Tibial nerve (tissue), 4 donors: ENCODE measurements around the gene CCDC110.

Experiments
- CTCF ChIP-seq, 5 experiments: fragments of 200-600 bp in 3 of 5; fragments of 450-650 bp in 2 of 5; sonication (generic) in 3 of 5; IDR thresholded peaks; one replicate each; pipeline ENCODE4 v1.5.1; 2016 to 2019; ENCODE audit warnings: antibody characterized with exemption in 5 of 5, mild to moderate bottlenecking in 3 of 5, moderate library complexity in 2 of 5
- EP300 ChIP-seq, 2 donors: sonication (generic); formaldehyde crosslinking; IDR thresholded peaks; one replicate each; pipeline ENCODE4 v1.6.1; 2017; ENCODE audit warnings: antibody characterized with exemption in 2 of 2, mild to moderate bottlenecking in 1 of 2
- POLR2A ChIP-seq, 2 donors: fragments of 450-650 bp; IDR thresholded peaks; one replicate each; pipeline ENCODE4 v1.6.1; 2017; ENCODE audit warnings: antibody characterized with exemption in 2 of 2, mild to moderate bottlenecking in 2 of 2, moderate library complexity in 2 of 2

DNA sequence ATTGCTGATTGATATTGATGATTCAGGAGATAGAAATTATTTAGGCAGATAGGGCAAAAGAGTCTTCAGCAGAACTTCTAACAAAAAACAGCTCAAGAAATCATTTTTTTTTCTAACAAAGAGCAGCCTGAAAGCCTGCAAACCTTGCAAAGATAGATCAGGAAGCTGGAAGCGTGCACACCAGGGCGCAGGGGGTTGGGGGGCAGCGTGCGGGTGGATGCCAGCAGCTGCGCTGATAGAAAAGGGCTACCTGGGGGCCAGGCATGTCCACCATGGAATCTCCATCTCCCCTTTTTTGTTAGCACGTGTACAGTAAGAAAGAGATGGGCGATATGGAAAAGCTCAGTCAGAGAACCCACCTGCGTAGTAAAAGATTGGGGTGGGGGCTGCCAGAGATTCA lies 1.7 kb upstream of the CCDC110 start:
- no peak for TF ChIP-seq CTCF (IDR thresholded peaks at IDR 0.05)
- TF ChIP-seq POLR2A (IDR thresholded peaks at IDR 0.05) = no peak
- TF ChIP-seq EP300 (IDR thresholded peaks at IDR 0.05) = no peak
